GM12878 (cell line): ENCODE results near the gene SERTAD2. TPM values are rescaled to one million over a fixed set of nuclear protein-coding genes. Genes with fewer than 3 reads are reported as not detected.

ENCODE experiments used
- ATAC-seq: fragments of 200-7000 bp; cut with Tn5 transposase; 3 replicates; pipeline ENCODE4 v1.9.1; 2020; ENCODE audit warnings: mild to moderate bottlenecking, moderate library complexity
- BruUV-seq: library from RNA; stranded (reverse); fragments of 400-500 nt; replicated peaks from 2 replicates; lab custom pipeline; 2021; lab: Mats Ljungman, UMichigan
- CTCF ChIA-PET: fragments of 300-600 bp; sonication (Branson Sonifier 250); formaldehyde crosslinking; extraction: SDS; loops from one replicate; lab custom pipeline; 2021; ENCODE audit warnings: inconsistent platforms; lab: Yijun Ruan, JAX
- POLR2A ChIA-PET: fragments of 350-600 bp; formaldehyde crosslinking; extraction: SDS; loops from one replicate; lab custom pipeline; 2021; ENCODE audit warnings: inconsistent platforms; lab: Charles Lee
- RAD21 ChIA-PET: fragments of 300-600 bp; sonication (Branson Sonifier 250); formaldehyde crosslinking; loops from one replicate; lab custom pipeline; 2023; ENCODE audit warnings: antibody characterized with exemption; ENCODE audit not compliant: unreplicated experiment; lab: Charles Lee
- SMC1A ChIA-PET: fragments of 300-600 bp; sonication (Branson Sonifier 250); formaldehyde crosslinking; loops from one replicate; lab custom pipeline; 2023; ENCODE audit not compliant: unreplicated experiment, uncharacterized antibody; lab: Charles Lee
- DNase-seq: peaks from one replicate; pipeline ENCODE4 v3.0.0-alpha.2; 2011; ENCODE audit warnings: low read depth, low spot score
- FAIRE-seq: peaks from 3 replicates; lab custom pipeline; 2011; peaks lifted over from hg19 to GRCh38; lab: Jason Lieb, UNC
- H2AFZ ChIP-seq: 2 replicates; pipeline ENCODE4 v1.6.0; 2011; ENCODE audit warnings: low read depth, low read length, control low read depth; ENCODE audit not compliant: control insufficient read depth
- H3K27ac ChIP-seq: 2 replicates; pipeline ENCODE4 v1.5.1; 2011; ENCODE audit warnings: control low read depth; ENCODE audit not compliant: control insufficient read depth, insufficient read depth
- H3K27me3 ChIP-seq, 2 experiments: replicated peaks in 1 of 2; 2 replicates each; pipeline versions ENCODE4 v1.6.0 to v1.6.1; 2011; ENCODE audit warnings: low read length in 1 of 2; ENCODE audit not compliant: control insufficient read depth in 2 of 2, insufficient read depth in 2 of 2
- H3K36me3 ChIP-seq, 2 experiments: 2 replicates each; pipeline ENCODE4 v1.5.1; 2011; ENCODE audit warnings: low read length in 1 of 2; ENCODE audit not compliant: control insufficient read depth in 2 of 2, insufficient read depth in 2 of 2
- H3K4me1 ChIP-seq: 2 replicates; pipeline ENCODE4 v1.6.1; 2011; ENCODE audit warnings: mild to moderate bottlenecking, low read length, moderate library complexity, mixed read lengths; ENCODE audit not compliant: control insufficient read depth, insufficient read depth
- H3K4me2 ChIP-seq: 2 replicates; pipeline ENCODE4 v1.6.0; 2011; ENCODE audit warnings: control low read depth; ENCODE audit not compliant: control insufficient read depth, insufficient read depth
- H3K4me3 ChIP-seq: fragments of 200-600 bp; sonication (generic); 2 replicates; pipeline ENCODE4 v1.5.1; 2016
- H3K79me2 ChIP-seq: 2 replicates; pipeline ENCODE4 v1.6.0; 2011; ENCODE audit warnings: low read length; ENCODE audit not compliant: control insufficient read depth, insufficient read depth
- H3K9ac ChIP-seq: 2 replicates; pipeline ENCODE4 v1.8.0; 2011; ENCODE audit warnings: low read length, control low read depth, mixed read lengths; ENCODE audit not compliant: control insufficient read depth, insufficient read depth
- H3K9me3 ChIP-seq: replicated peaks from 3 replicates; pipeline ENCODE4 v1.5.1; 2011; ENCODE audit warnings: mild to moderate bottlenecking, low read length; ENCODE audit not compliant: control insufficient read depth, insufficient read depth
- H4K20me1 ChIP-seq: 2 replicates; pipeline ENCODE4 v1.6.0; 2011; ENCODE audit not compliant: control insufficient read depth, insufficient read depth
- EED ChIP-seq: sonication (generic); IDR thresholded peaks from 2 replicates; pipeline ENCODE4 v1.6.1; 2016; ENCODE audit warnings: antibody characterized with exemption, low read depth
- ELK1 ChIP-seq: IDR thresholded peaks from 2 replicates; pipeline ENCODE4 v1.6.1; 2012; ENCODE audit warnings: low read depth, low read length, improper control_type of control experiment
- JUNB ChIP-seq: IDR thresholded peaks from 2 replicates; pipeline ENCODE4 v1.6.1; 2016; ENCODE audit warnings: antibody characterized with exemption, mild to moderate bottlenecking
- MYC ChIP-seq: IDR thresholded peaks from 2 replicates; pipeline ENCODE4 v1.6.1; 2011; ENCODE audit warnings: mild to moderate bottlenecking, low read length, moderate library complexity, inconsistent platforms; ENCODE audit not compliant: insufficient read depth, insufficient replicate concordance, insufficient read length, severe bottlenecking
- PAX5 ChIP-seq: IDR thresholded peaks from 2 replicates; pipeline ENCODE4 v1.6.1; 2011; ENCODE audit warnings: low read depth, low read length, borderline replicate concordance
- RB1 ChIP-seq: fragments of 450-650 bp; formaldehyde crosslinking; IDR thresholded peaks from 2 replicates; pipeline ENCODE4 v1.6.1; 2017; ENCODE audit warnings: mild to moderate bottlenecking, borderline replicate concordance
- SUZ12 ChIP-seq: fragments of 200-600 bp; sonication (generic); IDR thresholded peaks from one replicate; pipeline ENCODE4 v1.6.1; 2018; ENCODE audit warnings: antibody characterized with exemption, mild to moderate bottlenecking; ENCODE audit not compliant: unreplicated experiment
- ZNF274 ChIP-seq: IDR thresholded peaks from one replicate; pipeline ENCODE4 v1.8.0; 2011; ENCODE audit not compliant: insufficient read length, insufficient read depth
- WGBS: methylation state at CpG from one replicate; pipeline ENCODE4 v1.1.6; 2016; ENCODE audit warnings: low lambda C conversion rate; ENCODE audit not compliant: insufficient replicate concordance, insufficient coverage; ENCODE audit errors: missing lambda C conversion rate; 5-methylcytosine and 5-hydroxymethylcytosine counted together
- in situ Hi-C: fragments of 300-500 bp; cut with MboI; formaldehyde crosslinking; loops from 9 replicates; pipeline ENCODE4 v1.14.3; 2018; ENCODE audit warnings: mixed read lengths
- intact Hi-C: fragments of 100-400 bp; cut with micrococcal nuclease; formaldehyde crosslinking; loops from one replicate; pipeline ENCODE4 v1.14.2; 2022; ENCODE audit not compliant: unreplicated experiment
- polyA plus RNA-seq, 11 experiments: library from polyadenylated mRNA; depleted of rRNA in 4 of 11; unstranded in 6 of 11; stranded (reverse) in 5 of 11; fragments of >200 nt; fragmentation: Nextera tagmentation in 4 of 11; fragmentation: Illumina TruSeq in 1 of 11; extraction: Ambion mirVana in 4 of 11; extraction: Trizol in 1 of 11; gene quantifications; 1 replicate in 1 of 11; 2 replicates in 10 of 11; pipeline versions ENCODE4 v1.2.1 to v1.2.3, GENCODE V29; 2011 to 2016; ENCODE audit warnings: inconsistent platforms in 2 of 11, missing spikeins in 2 of 11, low read depth in 1 of 11
- total RNA-seq, 4 experiments: library from RNA; depleted of rRNA in 3 of 4; stranded (reverse); fragments of >200 nt in 3 of 4; fragmentation: Illumina TruSeq in 1 of 4; extraction: Trizol in 1 of 4; gene quantifications; 2 replicates each; pipeline versions ENCODE4 v1.2.1 to v1.2.3, GENCODE V29; 2013 to 2021

The SERTAD2 gene
- total and polyA plus RNA-seq, 10 of the 15 experiments (the other 5 are each of a cell fraction or from before 2014, with no cell fraction given) = 7.9 to 28.7 (median 20.1) TPM

- no peak for ATAC-seq
- H3K27me3 ChIP-seq = no peaks in the 10 kb centered on the region
- BruUV-seq = no TSS peak
- H3K9ac ChIP-seq = no peak overlapping the region
- ChIA-PET POLR2A (interaction anchor here (0.7 to 1.4 kb wide), 4 partner anchors 12 to 494 kb away, joined by 3 to 8 read pairs (median 4); no protein-coding TSS in a partner anchor), CTCF (interaction anchor here (1.1 kb wide), 1 partner anchor 23 kb away, joined by 3 read pairs; no protein-coding TSS in a partner anchor), RAD21 (interaction anchor here (0.7 kb wide), 2 partner anchors 24 to 100 kb away, joined by 3 to 4 read pairs; no protein-coding TSS in a partner anchor), SMC1A (interaction anchor here (1.0 to 1.5 kb wide), 2 partner anchors 16 to 40 kb away, joined by 4 to 6 read pairs; no protein-coding TSS in a partner anchor)
- TF ChIP-seq ELK1 (no peak), RB1 (no peak), SUZ12 (no peak), PAX5 (no peak), MYC (no peak), JUNB (no peak), EED (no peak), ZNF274 (no peak)
- in situ Hi-C loops = no loop called here
- H3K4me2 ChIP-seq = no peak overlapping the region
- WGBS = 95% methylated on average over 3 of the region's 4 CpGs
- no peak overlapping the region for H3K27ac ChIP-seq
- no peak overlapping the region for H3K4me3 ChIP-seq
- peaks cover 20% of the 10 kb centered on the region for H3K79me2 ChIP-seq
- intact Hi-C loops = no loop called here
- peaks cover 0 to 5% of the 10 kb centered on the region in 2 experiments; a peak in 2 of 4 replicates for H3K36me3 ChIP-seq
- FAIRE-seq = no peak
- no peak overlapping the region for H2AFZ ChIP-seq
- no peaks in the 10 kb centered on the region for H4K20me1 ChIP-seq
- peaks cover 21% of the 10 kb centered on the region for H3K4me1 ChIP-seq
- peaks cover 3% of the 10 kb centered on the region; the same call in 2 of the 3 replicates for H3K9me3 ChIP-seq
- no peak for DNase-seq
Observed at GRCh38 chr2:64692401-64692800, 38.7 kb upstream of the SERTAD2 start.
